ENCODE data around the gene DRG2.

The DRG2 gene

DNA sequence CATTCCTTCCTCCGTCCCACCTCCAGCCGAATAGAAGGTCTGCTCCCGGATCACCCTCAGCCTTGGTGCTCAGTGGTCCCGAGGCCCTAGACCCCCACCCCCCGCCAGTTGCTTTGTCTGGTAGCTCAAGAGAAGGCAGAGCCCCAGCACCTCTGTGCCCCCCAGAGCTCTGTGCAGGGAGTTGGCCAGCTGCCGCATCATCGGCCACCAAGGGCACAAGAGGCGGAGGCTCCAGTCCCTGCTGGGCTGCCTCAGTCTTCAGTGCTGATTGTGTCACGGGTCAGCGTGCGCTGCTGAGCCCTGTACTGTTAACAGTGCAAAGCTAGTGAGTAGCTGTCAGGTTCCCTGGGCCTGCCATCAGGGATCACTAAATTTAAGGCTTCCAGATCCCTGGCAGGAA lies 22.2 kb upstream of the DRG2 start:
- TF ChIP-seq, protein P1, sequence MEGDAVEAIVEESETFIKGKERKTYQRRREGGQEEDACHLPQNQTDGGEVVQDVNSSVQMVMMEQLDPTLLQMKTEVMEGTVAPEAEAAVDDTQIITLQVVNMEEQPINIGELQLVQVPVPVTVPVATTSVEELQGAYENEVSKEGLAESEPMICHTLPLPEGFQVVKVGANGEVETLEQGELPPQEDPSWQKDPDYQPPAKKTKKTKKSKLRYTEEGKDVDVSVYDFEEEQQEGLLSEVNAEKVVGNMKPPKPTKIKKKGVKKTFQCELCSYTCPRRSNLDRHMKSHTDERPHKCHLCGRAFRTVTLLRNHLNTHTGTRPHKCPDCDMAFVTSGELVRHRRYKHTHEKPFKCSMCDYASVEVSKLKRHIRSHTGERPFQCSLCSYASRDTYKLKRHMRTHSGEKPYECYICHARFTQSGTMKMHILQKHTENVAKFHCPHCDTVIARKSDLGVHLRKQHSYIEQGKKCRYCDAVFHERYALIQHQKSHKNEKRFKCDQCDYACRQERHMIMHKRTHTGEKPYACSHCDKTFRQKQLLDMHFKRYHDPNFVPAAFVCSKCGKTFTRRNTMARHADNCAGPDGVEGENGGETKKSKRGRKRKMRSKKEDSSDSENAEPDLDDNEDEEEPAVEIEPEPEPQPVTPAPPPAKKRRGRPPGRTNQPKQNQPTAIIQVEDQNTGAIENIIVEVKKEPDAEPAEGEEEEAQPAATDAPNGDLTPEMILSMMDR (IDR thresholded peaks at IDR 0.05): no peak

GRCh38 chr17:18066866-18067265 lies 20.9 kb upstream of the DRG2 start:
- TF ChIP-seq, protein P1 (IDR thresholded peaks at IDR 0.05): no peak

- TF ChIP-seq, protein P1 (IDR thresholded peaks at IDR 0.05): no peak
Observed at GRCh38 chr17:18069101-18069500, 18.6 kb upstream of the DRG2 start.

DNA sequence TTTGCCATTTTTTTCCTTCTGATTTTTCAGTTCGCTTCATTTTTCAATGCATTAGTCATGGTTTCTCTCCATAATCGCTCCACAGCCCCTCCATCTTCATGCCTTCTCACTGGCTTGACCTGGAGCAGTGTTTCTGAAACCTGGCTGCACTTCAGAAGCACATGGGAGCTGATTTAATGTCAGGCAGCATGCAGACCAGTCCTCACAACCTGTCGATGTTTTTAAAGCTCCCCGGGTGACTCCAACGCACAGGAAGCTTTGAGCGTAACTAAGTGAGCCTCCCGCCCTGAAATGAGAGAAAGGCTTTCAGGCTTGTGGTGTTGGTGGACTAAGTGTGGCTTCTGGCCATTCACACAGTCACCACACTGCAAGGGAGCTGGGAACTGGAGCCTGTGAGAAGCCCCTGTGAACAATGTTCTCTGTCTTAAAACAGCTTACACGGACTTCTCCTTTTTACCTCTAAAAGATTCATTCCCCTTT lies 16.8 kb upstream of the DRG2 start:
- TF ChIP-seq, protein P1 (IDR thresholded peaks at IDR 0.05): no peak

DNA sequence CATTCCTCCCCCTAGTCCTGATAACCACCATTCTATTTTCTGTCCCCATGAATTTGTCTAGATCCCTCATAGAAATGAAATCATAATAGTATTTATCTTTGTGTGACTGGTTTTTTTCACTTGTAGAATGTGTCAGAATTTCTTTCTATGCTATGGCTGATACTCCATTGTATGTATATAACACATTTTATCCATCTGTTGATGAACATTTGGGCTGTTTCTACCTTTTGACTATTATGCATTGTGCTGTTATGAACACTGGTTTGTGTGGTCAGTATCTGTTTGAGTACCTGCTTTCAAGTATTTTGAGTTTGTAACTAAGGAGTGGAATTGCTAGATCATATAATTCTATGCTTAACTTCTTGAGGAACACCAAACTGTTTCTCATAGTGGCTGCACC lies 16.0 kb upstream of the DRG2 start:
- TF ChIP-seq, protein P1 (IDR thresholded peaks at IDR 0.05): no peak

GRCh38 chr17:18074566-18075272 lies 13.0 kb upstream of the DRG2 start:
- TF ChIP-seq, protein P1 (IDR thresholded peaks at IDR 0.05): no peak

- TF ChIP-seq, protein P1 (IDR thresholded peaks at IDR 0.05): no peak
Observed at GRCh38 chr17:18076936-18077335, 10.8 kb upstream of the DRG2 start.

DNA sequence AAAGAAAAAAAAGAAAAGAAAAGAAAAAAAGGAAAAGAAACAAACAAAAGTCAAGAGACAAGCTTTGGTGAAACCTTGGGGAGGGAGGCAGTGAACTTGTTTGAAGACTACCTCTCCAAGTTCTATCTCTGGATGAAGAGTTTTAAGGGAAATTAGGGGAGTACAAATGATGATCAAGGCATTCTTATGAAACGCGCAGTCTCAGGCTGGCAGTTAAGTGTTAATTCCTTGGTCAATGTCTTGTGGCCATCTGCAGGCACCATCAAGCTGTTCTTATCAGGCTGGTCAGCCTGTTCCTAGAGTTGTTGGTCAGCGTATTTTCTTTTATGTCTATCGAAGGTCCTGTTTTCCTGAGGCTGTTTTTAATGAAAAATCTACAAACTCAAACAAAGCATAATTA lies 8.2 kb upstream of the DRG2 start:
- TF ChIP-seq, protein P1 (IDR thresholded peaks at IDR 0.05): no peak
